ENCODE results near the gene ZAP70. TPM values are rescaled to one million over a fixed set of nuclear protein-coding genes. Genes with fewer than 3 reads are reported as not detected.

Gene ZAP70
- total RNA-seq, 1 donor from 2014 or later: 2.8 TPM

DNA sequence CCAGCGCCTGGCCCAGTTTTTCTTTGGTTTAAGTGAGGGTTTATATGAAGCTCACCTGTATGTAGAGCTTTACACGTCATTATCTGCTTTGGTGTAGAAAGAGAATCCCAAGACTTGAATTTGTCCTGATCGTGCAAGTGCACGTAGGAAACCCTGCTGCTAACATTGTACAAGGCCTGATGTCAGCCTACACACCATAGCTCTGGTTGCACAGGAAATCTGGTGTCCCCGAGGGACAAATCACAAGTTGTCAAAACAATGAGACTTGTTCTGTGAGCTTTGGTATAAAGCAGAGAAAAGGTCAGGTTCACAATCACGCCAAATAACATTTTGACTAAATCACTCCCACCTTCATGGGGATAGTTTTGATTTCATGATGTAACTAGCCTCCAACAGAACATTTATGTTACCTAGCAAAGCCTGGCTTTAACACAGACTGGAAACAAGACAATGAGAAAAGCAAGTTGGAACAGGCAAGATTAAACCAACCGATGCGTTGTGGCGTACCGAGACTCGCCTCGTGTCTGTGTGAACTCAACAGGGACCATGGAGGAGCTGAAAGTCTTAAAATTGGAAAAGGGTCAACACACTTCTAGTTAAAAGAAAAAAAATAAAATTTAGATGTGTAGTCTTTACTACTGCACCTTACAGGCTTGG lies 41.4 kb downstream of the ZAP70 start:
- Mint-ChIP-seq H3K9me3 (no peaks in the 10 kb centered on the region), H3K27me3 (ENCODE audit: low read depth) (no peaks in the 10 kb centered on the region), H3K27ac (ENCODE audit: unreplicated experiment) (no peak overlapping the region), H3K4me1 (peaks cover 16% of the 10 kb centered on the region), H3K4me3 (no peak overlapping the region), H3K36me3 (ENCODE audit: low read depth) (peaks cover 10% of the 10 kb centered on the region)
- TF ChIP-seq, protein P1, sequence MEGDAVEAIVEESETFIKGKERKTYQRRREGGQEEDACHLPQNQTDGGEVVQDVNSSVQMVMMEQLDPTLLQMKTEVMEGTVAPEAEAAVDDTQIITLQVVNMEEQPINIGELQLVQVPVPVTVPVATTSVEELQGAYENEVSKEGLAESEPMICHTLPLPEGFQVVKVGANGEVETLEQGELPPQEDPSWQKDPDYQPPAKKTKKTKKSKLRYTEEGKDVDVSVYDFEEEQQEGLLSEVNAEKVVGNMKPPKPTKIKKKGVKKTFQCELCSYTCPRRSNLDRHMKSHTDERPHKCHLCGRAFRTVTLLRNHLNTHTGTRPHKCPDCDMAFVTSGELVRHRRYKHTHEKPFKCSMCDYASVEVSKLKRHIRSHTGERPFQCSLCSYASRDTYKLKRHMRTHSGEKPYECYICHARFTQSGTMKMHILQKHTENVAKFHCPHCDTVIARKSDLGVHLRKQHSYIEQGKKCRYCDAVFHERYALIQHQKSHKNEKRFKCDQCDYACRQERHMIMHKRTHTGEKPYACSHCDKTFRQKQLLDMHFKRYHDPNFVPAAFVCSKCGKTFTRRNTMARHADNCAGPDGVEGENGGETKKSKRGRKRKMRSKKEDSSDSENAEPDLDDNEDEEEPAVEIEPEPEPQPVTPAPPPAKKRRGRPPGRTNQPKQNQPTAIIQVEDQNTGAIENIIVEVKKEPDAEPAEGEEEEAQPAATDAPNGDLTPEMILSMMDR (conservative IDR thresholded peaks at IDR 0.05): no peak
- DNase-seq (ENCODE audit: low read depth, low spot score): no peak

DNA sequence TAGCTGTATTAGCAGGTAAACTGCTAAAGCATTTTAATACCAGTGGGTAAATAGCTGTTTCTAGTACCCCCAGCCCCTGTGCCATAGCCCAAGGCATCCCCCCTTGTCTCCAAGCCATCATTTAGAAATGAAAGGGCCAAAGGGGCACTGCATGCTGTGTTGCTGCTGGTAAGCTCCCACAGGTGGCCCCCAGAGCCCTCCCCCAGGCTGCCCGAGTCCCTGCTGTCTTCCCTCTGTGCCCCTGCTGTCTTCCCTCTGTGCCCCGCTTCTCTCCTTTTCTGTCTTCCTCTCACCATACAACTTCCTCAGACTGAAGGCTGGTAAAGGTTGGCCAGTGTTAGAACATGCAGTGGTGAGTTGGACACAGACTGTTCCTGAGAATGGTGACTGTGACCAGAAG lies 42.1 kb downstream of the ZAP70 start:
- Mint-ChIP-seq H3K36me3 (ENCODE audit: low read depth) (peaks cover 11% of the 10 kb centered on the region), H3K4me1 (peaks cover 16% of the 10 kb centered on the region), H3K4me3 (no peak overlapping the region), H3K9me3 (no peaks in the 10 kb centered on the region), H3K27me3 (ENCODE audit: low read depth) (no peaks in the 10 kb centered on the region), H3K27ac (ENCODE audit: unreplicated experiment) (no peak overlapping the region)
- TF ChIP-seq, protein P1 (conservative IDR thresholded peaks at IDR 0.05): no peak
- no peak for DNase-seq (ENCODE audit: low read depth, low spot score)

DNA sequence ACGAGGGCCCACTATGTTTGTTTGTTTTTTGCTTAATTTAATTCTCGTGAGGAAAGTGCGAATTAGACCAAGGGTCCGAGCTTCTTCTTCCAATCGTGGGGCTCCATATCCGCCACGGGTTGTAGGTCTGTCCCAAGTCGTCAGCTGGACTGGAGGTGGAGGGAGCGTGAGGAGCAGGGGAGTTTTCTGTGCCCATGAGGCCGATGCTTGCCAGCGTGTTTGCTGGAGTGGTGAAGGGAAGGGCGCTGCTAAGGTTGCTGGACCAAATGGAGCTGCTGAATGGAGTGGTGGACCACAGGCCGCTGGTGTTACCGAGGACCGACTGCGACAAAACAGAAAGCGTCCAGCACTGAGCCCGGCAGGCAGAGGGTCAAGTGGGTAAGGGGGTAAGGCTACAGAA lies 43.7 kb downstream of the ZAP70 start:
- Mint-ChIP-seq H3K4me1 (peaks cover 13% of the 10 kb centered on the region), H3K9me3 (no peaks in the 10 kb centered on the region), H3K27ac (ENCODE audit: unreplicated experiment) (no peak overlapping the region), H3K27me3 (ENCODE audit: low read depth) (no peaks in the 10 kb centered on the region), H3K36me3 (ENCODE audit: low read depth) (peaks cover 15% of the 10 kb centered on the region), H3K4me3 (no peak overlapping the region)
- TF ChIP-seq, protein P1 (conservative IDR thresholded peaks at IDR 0.05): no peak
- no peak for DNase-seq (ENCODE audit: low read depth, low spot score)

DNA sequence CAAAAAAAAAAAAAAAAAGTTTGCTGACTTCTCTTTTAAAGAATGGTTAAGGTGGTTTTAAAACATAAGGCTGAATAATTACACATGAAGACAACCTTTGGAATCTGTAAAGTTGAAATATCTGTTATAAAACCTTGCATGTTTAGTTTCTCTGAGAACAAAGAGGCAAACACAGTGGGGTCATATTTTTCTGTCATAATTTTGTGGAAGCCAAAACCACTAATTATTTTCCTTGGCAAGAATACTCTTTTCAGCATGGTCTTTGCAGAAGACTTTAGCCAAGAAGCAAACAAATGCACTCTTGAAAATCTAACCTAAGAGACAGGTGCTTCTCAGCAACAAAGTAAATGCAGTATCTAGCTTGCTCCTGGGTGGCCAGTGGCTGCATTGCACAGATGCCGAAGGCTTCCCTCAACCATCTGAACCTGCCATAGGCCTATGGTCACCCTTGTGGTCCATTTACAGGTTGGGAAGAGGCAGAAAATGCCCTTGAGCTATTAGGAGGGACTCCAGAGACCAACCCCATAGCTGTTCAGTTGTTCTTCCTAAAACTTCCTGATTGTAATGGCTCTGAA lies 44.8 kb downstream of the ZAP70 start:
- Mint-ChIP-seq H3K36me3 (ENCODE audit: low read depth) (peaks cover 15% of the 10 kb centered on the region), H3K27me3 (ENCODE audit: low read depth) (no peaks in the 10 kb centered on the region), H3K27ac (ENCODE audit: unreplicated experiment) (no peak overlapping the region), H3K4me3 (no peak overlapping the region), H3K9me3 (no peaks in the 10 kb centered on the region), H3K4me1 (peaks cover 2% of the 10 kb centered on the region)
- TF ChIP-seq, protein P1 (conservative IDR thresholded peaks at IDR 0.05): no peak
- DNase-seq (ENCODE audit: low read depth, low spot score): no peak

DNA sequence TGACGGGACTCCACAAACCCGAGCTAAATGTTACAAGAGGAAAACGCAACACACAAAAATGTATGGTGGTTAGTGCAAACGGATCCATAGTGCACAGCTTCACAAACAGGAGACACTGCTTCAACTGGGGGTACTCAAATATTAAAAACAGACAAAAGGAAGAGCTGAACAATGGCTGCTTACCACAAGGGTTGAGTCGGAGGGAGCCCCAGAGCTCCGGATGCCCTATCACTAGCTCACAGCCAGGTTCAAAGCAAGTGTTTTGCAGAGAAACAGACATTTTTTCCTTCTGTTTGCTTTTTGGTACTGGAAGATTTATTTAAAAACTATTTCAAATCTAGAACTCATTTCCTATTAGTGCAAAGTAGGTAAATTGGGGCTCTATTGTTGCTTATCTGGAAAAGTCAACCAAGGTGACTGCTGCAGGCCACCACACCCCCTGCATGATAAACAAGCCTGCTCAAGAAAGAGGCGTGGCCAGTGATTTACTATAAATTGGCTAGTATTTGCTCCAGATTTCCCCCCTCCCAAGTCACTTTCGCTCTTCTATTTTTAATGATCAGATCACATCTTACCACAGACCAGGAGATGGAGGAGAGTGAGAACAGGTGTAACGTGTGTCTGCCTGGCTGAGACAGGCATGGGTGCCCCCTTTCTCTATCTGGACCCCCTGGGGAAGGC lies 46.5 kb downstream of the ZAP70 start:
- H3K27ac Mint-ChIP-seq (ENCODE audit: unreplicated experiment): no peak overlapping the region
- H3K4me1 Mint-ChIP-seq: peaks cover 5% of the 10 kb centered on the region
- peaks cover 14% of the 10 kb centered on the region for H3K36me3 Mint-ChIP-seq (ENCODE audit: low read depth)
- no peak overlapping the region for H3K4me3 Mint-ChIP-seq
- H3K27me3 Mint-ChIP-seq (ENCODE audit: low read depth): no peaks in the 10 kb centered on the region
- no peak for DNase-seq (ENCODE audit: low read depth, low spot score)
- no peaks in the 10 kb centered on the region for H3K9me3 Mint-ChIP-seq
- TF ChIP-seq, protein P1 (conservative IDR thresholded peaks at IDR 0.05): no peak

Data from neural crest cell (in vitro differentiated cells).